Astrocyte of the hippocampus (primary cell): Measurements from ENCODE around the gene ZNF609.
"Not testable (repeated sequence)": the region's sequence is repeated elsewhere in the genome, so short reads cannot be mapped to it uniquely, and the experiment has no call there.

ENCODE experiments used
- DNase-seq: peaks from one replicate; pipeline ENCODE4 v3.0.0; 2011; ENCODE audit warnings: low read depth, low spot score

ZNF609 gene

GRCh38 chr15:64621056-64621455 lies 160.7 kb downstream of the ZNF609 start:
- no peak for DNase-seq

DNA sequence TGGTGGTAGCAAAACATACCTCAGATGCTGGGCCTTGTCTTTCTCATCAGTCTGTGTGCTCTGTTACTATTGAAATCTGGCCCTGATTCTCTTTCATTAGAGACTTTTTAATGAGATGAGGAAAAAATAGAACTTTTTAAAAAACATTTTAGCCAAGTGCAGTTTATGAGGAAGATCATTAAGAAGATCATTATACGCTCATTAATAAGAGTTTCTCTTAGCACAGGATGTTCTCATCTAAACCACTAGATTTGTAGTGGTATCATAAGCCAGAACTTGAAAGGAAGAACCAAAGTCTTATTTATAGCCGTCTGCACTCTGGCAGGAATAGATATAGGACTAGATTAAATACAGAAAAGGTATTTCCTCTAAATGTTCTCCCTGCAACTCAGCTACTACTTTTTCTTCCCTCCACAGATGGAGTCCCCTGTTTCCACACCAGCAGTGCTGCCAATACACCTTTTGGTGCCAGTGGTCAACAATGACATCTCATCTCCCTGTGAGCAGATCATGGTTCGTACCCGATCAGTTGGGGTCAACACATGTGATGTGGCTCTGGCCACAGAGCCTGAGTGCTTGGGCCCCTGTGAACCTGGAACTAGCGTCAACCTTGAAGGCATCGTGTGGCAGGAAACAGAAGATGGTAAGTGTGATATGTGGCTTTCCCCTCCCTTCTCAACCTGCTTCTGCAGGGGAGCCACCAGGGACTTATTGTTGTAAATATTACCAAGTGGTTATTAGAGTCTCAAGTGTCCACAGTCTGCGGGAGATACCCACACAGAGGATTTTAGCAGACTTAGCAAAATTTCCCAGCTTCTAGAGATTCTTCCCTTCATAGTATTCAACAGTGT lies 162.3 kb downstream of the ZNF609 start:
- no peak for DNase-seq

DNA sequence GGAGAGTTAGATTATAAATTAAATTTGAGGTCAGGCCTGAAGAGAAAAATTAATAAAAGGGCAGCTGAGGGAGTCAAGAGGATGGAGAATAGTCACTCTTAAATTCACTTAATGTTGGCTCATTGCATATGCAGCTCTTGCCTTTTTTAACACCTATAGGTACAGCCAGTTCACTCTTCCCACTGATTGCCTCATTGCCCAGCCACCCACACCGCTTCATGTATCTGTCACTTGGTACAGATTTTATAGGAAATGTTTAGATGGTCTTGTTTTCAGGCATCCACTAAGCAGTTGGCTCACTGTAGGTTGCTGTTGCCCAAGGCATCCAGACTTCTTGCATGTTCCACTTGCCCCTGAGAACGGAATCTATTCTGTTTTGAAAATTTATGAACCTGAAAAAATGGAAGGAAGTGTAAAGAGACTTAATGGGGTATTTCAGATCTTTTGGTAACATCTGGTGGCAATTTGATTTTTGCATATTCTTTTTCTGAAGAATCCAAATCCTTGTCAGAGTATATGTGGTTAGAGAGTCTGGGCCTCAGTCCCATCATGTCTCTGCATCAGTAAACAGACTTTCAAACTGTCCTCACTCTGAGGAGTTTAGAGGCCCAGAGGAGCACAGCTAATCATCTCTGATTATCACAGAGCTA lies 163.1 kb downstream of the ZNF609 start:
- DNase-seq = no peak

DNA sequence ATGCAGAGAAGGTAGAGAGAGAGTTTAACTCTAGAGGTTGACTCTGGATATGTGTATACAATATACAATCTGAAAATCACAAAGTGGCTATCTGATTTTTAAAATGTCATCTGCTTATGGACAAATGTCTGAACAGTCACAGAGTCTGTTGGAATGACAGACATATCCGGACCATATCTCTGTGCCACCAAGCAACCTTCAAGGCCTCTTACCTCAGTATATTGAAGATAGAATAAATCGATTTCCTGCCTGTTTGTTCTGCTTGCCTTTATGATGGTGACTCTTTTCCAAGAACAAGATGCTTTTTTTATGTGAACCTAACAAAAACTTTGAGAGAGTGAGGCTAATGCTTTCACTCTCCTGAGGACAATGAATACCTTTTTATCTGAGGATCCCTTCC lies 163.9 kb downstream of the ZNF609 start:
- DNase-seq = no peak

- DNase-seq = no peak
Observed at GRCh38 chr15:64629063-64629462, 168.7 kb downstream of the ZNF609 start.

DNA sequence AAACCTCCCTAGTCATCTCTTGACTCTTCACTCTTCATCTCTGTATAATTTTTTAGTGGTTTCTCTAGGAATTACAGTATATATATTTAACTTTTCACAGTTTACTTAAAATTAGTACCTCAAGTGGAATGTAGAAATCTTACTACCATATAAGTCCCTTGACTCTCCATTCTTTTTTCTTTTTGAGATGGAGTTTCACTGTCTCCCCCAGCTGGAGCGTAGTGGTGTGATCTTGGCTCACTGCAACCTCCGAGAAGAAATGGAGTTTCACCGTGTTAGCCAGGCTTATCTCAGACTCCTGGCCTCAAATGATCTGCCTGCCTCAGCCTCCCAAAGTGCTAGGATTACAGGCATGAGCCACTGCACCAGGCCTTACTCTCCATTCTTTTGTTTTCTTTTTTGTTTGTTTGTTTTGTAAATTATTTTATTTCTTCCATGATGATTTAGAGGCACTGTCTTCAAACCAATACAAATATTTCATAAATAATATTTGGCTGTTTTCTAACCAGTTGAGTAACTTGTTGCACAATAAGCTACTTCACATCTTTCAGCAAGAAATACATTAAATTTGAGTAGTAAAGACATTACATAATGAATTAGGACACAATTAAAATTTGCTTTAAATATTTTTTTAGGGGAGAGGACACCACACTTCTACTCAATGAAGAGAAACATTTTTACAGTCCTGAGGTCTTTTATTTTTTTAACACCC lies 170.2 kb downstream of the ZNF609 start:
- no peak for DNase-seq

- DNase-seq = not testable (repeated sequence)
Observed at GRCh38 chr15:64632639-64633038, 172.3 kb downstream of the ZNF609 start.

DNA sequence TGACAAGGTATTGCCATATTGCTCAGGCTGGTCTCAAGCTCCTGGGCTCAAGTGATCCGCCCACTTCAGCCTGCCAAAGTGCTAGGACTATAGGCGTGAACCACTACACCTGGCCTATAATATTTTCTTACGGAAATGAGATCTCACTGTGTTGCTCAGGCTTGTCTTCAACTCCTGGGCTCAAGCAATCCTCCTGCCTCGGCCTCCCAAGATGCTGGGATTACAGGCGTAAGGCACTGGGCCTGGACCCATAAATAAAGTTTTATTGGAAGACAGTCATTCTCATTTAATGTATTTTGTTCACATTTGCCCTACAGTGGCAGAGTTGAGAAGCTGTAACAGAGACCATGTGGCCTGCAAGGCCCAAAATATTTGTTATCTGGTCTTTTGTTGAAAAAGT lies 173.0 kb downstream of the ZNF609 start:
- no peak for DNase-seq

DNA sequence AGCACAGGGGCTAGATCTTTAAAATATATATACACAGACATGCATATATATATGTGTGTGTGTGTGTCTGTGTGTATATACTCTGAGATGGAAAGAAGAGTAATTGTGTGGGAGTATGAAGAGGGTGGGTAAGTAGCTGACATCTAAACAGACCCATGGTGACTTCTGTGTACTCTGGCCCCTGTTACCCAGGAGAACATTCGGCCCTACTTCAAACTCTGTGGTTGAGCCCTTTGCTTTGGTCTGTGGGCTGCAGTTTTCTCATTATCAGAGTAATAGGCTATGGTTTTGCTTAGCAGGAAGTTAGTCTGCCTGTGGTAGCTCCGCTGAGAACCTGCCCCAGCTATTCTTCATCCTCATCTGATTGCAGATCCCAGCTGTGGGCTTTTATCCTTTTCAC lies 173.6 kb downstream of the ZNF609 start:
- peak; percentile 80 for DNase-seq

GRCh38 chr15:64634576-64635498 lies 174.5 kb downstream of the ZNF609 start:
- peak; percentile 86 for DNase-seq

DNA sequence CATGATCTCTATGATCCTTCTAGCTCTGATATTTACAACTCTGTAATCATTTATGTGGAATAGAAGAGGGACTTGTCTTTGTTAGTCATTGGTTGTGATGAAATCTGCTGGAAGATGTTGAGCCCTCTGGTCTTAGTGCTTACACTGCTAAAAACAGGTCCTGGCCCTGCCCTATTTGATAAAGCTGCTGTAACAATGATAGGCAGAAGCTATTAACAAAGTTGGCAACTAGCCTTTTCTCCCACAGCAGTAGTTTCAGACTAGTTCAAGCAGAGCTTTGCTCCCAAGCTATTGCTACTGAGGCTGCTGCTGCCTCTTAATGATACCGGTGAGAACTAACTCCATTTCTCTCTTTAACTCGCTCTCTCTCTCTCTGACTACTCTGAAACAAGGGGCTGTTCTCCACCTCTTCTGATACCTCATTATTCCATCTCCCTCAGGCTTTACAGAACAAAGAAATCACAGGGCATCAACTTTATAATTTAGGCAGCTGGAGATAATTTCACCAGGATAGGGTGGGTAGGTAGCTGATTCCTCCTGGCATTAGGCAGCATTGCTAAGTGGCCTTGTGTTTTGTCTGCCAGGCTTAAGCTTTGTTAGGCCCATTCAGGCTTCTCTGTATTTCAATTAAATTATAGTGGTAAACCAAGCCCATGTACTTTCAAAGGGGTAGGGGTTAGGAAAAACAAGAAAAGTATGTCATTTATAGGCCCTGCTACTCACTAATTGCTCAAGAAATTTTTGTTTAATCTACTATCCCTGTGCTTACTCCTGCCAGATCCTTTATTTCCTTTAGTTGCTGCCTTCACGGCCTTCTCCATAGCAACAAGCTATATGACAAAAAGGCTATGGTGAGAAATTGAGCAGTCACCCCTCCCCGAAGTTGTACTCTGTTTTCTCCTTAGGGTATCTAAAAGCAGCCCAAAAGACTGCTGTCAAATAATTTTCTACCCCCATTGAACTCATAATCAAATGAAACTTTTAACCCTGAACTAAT lies 175.4 kb downstream of the ZNF609 start:
- DNase-seq = peak; percentile 65

GRCh38 chr15:64636556-64636955 lies 176.2 kb downstream of the ZNF609 start:
- peak; percentile 18 for DNase-seq

DNA sequence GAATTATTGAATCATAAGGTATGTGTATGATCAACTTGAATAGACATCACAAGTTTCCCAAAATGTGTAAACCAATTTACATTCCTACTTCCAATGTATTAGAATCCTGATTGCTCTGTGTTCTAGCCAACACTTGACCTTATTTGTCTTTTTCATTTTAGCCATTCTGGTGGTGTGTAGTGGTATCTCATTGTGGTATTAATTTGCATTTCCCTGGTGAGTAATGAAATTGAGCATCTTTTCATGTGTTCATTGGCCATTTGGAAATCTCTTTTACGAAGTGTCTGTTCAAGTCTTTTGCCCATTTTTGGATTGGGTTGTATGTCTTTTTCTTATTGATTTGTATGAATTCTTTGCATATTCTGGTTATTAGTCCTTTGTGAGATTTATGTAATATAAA lies 177.0 kb downstream of the ZNF609 start:
- DNase-seq = no peak

DNA sequence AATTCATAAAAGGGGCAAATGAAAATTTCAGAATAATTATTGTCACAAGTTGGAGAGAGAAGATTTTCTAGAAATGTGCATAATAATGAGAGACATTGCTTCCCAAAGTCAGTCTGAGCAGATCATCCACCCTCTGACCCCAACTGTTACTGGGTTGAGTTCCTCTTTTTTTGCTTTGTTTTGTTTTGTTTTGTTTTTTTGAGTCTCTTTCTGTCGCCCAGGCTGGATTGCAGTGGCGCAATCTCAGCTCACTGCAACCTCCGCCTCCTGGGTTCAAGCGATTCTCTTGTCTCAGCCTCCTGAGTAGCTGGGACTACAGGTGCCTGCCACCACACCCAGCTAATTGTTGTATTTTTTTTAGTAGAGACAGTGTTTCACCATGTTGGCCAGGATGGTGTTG lies 179.4 kb downstream of the ZNF609 start:
- not testable (repeated sequence) for DNase-seq

DNA sequence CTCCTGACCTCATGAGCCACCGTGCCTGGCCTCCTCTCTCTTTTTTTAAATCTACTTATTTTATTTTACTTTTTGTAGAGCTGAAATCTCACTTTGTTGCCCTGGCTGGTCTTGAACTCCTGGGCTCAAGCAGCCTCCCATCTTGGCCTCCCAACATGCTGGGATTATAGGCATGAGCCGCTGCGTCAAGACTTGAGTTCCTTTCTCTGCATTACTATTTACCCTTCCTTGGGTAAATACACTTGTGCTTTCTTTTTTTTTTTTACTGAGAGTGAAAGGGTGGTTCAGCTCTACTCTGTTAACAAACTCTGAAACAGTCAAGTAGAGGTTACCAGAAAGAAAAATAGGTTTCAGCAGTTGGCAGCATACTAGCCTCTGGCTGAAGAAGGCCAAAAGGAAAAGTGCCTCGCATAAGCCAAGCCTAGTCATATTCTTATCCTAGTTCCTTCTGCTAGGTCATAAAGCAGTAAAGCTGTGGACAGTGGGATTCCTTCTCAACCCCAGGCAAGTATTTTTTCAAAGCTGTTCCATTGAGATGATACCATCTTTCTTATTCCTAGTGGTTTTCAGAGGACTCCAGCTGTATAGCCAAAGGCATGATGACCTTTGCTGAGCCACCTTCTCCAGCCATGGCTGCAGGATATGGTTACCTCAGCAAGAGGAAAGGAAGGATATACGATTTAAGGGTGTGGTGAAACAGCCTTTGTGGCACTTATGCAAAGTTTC lies 179.9 kb downstream of the ZNF609 start:
- no peak for DNase-seq

DNA sequence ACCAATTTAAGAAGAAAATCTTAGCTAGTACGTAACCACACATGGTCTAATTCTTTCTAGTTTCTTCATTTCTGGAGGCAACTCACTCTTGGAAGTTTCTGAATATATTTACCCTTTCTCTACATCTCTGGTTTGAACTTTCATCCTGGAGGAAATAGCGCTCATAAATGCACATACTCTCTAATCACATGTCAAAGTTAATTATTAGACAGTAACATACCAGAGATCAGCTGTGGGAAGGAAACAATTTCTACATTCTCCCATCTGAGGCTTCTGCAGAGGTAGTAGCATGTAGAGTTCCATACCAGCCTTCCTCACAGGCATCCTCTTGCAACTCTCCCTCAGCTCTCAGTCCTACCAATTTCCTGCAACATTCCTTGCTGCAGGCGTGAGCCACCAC lies 182.5 kb downstream of the ZNF609 start:
- no peak for DNase-seq

- no peak for DNase-seq
Observed at GRCh38 chr15:64643685-64644084, 183.3 kb downstream of the ZNF609 start.

- DNase-seq = not testable (repeated sequence)
Observed at GRCh38 chr15:64644811-64645210, 184.4 kb downstream of the ZNF609 start.

GRCh38 chr15:64645995-64646394 lies 185.6 kb downstream of the ZNF609 start:
- DNase-seq = no peak

DNA sequence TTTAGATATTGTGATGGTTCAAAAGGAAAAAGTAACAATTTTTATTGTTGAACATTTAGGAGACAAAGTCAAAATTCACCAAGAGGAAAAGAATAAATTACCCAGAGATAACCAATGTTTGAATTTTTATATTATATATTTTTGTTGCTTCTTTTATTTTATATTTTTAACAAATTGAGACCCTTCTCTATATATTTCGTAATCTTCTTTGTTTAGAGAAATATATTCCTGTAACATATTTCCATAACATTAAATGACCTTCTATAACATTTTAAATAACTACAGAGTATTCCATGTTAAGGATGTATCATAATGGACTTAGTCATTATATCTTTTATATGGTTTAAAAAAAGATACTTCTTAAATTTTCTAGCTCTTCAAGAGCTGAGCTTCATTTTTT lies 187.0 kb downstream of the ZNF609 start:
- DNase-seq = no peak
